ENCODE results near the gene DENND2D. TPM values are rescaled to one million over a fixed set of nuclear protein-coding genes. Genes with fewer than 3 reads are reported as not detected.

Gene DENND2D
- total and polyA plus RNA-seq, 9 of the 15 experiments (the other 6 are each of a cell fraction or from before 2014, with no cell fraction given), result 0.08 to 0.44 (median 0.13) TPM; not detected in 6

DNA sequence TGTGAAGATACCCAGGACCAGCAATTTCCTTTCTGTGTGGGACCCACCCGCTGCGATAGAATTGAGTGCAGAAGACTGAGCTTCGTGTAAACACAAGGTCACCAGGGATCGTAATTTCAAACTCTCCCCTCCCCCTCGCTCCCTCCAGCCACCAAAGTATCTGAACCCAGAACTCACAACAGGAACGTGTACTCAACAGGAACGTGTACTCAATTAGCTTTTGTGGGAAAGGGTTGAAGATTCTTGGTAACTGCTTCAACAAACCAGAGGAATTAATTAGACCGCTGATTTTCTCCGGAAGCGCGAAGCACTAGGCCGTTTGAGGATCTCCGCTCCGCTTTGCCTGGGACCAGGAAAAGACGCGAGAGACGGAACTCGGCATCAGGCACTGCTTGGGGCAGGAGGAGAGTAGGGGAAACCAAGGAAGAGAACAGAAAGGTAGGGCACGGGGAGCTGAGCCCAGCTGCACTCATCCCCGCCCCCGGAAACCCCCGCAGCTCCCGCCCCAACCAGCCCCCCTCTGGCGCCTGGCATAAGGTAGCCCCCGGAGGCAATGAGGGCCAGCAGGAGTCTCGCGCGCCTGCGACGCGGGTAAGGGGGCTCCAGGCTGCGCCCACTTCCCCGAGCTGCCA, 61.0 kb downstream of the DENND2D start (continued):
- TF ChIP-seq, protein P1, sequence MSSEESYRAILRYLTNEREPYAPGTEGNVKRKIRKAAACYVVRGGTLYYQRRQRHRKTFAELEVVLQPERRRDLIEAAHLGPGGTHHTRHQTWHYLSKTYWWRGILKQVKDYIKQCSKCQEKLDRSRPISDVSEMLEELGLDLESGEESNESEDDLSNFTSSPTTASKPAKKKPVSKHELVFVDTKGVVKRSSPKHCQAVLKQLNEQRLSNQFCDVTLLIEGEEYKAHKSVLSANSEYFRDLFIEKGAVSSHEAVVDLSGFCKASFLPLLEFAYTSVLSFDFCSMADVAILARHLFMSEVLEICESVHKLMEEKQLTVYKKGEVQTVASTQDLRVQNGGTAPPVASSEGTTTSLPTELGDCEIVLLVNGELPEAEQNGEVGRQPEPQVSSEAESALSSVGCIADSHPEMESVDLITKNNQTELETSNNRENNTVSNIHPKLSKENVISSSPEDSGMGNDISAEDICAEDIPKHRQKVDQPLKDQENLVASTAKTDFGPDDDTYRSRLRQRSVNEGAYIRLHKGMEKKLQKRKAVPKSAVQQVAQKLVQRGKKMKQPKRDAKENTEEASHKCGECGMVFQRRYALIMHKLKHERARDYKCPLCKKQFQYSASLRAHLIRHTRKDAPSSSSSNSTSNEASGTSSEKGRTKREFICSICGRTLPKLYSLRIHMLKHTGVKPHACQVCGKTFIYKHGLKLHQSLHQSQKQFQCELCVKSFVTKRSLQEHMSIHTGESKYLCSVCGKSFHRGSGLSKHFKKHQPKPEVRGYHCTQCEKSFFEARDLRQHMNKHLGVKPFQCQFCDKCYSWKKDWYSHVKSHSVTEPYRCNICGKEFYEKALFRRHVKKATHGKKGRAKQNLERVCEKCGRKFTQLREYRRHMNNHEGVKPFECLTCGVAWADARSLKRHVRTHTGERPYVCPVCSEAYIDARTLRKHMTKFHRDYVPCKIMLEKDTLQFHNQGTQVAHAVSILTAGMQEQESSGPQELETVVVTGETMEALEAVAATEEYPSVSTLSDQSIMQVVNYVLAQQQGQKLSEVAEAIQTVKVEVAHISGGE (CRISPR knock-in tag; IDR thresholded peaks at IDR 0.05), result no peak
- TF ChIP-seq GTF2E2 (tag; IDR thresholded peaks at IDR 0.05) (no peak), PCBP2 (IDR thresholded peaks at IDR 0.05; ENCODE audit: low read depth, low read length, poor library complexity, severe bottlenecking) (no peak), ZNF347 (CRISPR knock-in tag; IDR thresholded peaks at IDR 0.05; ENCODE audit: low read depth) (no peak), BRCA1 (IDR thresholded peaks at IDR 0.05) (no peak), BRCA1 (CRISPR knock-in tag; IDR thresholded peaks at IDR 0.05) (no peak), CBX1 (IDR thresholded peaks at IDR 0.05; ENCODE audit: low read depth) (no peak), CBFA2T2 (conservative IDR thresholded peaks at IDR 0.05) (no peak), CHD4 (IDR thresholded peaks at IDR 0.05; ENCODE audit: insufficient read depth, insufficient replicate concordance, low read depth, low read length, poor library complexity, severe bottlenecking) (no peak), MEF2D (tag; conservative IDR thresholded peaks at IDR 0.05; ENCODE audit: low read depth) (0 out of 2 replicates have a peak, but pooled peaks have one; percentile 23), KAT7 (CRISPR knock-in tag; IDR thresholded peaks at IDR 0.05; ENCODE audit: borderline replicate concordance) (no peak), ETV5 (CRISPR knock-in tag; IDR thresholded peaks at IDR 0.05; ENCODE audit: low read depth) (no peak), ZNF436 (CRISPR knock-in tag; IDR thresholded peaks at IDR 0.05) (no peak), KDM1A (IDR thresholded peaks at IDR 0.05) (peak; percentile 9 to 79; a peak in 1 of 4 replicates), MCM5 (IDR thresholded peaks at IDR 0.05; ENCODE audit: low read depth) (no peak), ZNF224 (CRISPR knock-in tag; IDR thresholded peaks at IDR 0.05) (no peak), NR2F6 (CRISPR knock-in tag; IDR thresholded peaks at IDR 0.05) (no peak), CBFA2T3 (IDR thresholded peaks at IDR 0.05) (no peak), L3MBTL2 (IDR thresholded peaks at IDR 0.05) (peak; percentile 89)
- TF ChIP-seq, protein P2, sequence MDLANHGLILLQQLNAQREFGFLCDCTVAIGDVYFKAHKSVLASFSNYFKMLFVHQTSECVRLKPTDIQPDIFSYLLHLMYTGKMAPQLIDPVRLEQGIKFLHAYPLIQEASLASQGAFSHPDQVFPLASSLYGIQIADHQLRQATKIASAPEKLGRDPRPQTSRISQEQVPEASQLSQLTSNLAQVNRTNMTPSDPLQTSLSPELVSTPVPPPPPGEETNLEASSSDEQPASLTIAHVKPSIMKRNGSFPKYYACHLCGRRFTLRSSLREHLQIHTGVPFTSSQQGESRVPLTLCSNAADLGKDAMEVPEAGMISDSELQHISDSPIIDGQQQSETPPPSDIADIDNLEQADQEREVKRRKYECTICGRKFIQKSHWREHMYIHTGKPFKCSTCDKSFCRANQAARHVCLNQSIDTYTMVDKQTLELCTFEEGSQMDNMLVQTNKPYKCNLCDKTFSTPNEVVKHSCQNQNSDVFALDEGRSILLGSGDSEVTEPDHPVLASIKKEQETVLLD (IDR thresholded peaks at IDR 0.05), result no peak
- TF ChIP-seq, protein P3, sequence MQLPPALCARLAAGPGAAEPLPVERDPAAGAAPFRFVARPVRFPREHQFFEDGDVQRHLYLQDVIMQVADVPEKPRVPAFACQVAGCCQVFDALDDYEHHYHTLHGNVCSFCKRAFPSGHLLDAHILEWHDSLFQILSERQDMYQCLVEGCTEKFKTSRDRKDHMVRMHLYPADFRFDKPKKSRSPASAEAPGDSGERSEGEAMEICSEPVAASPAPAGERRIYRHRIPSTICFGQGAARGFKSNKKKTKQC (CRISPR knock-in tag; IDR thresholded peaks at IDR 0.05), result no peak
- TF ChIP-seq, protein P4, sequence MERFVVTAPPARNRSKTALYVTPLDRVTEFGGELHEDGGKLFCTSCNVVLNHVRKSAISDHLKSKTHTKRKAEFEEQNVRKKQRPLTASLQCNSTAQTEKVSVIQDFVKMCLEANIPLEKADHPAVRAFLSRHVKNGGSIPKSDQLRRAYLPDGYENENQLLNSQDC (CRISPR knock-in tag; IDR thresholded peaks at IDR 0.05), result no peak
- TF ChIP-seq, protein P5, sequence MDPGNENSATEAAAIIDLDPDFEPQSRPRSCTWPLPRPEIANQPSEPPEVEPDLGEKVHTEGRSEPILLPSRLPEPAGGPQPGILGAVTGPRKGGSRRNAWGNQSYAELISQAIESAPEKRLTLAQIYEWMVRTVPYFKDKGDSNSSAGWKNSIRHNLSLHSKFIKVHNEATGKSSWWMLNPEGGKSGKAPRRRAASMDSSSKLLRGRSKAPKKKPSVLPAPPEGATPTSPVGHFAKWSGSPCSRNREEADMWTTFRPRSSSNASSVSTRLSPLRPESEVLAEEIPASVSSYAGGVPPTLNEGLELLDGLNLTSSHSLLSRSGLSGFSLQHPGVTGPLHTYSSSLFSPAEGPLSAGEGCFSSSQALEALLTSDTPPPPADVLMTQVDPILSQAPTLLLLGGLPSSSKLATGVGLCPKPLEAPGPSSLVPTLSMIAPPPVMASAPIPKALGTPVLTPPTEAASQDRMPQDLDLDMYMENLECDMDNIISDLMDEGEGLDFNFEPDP (CRISPR knock-in tag; IDR thresholded peaks at IDR 0.05), result no peak

Data from K562 (cell line).